GM12801 (cell line): ENCODE data around the gene SCN2B.

Experiments used
- CTCF ChIP-seq: IDR thresholded peaks from one replicate; pipeline ENCODE4 v1.5.1; 2011; ENCODE audit warnings: control low read depth; ENCODE audit not compliant: insufficient read length; ENCODE audit errors: extremely low read depth

The SCN2B gene

DNA sequence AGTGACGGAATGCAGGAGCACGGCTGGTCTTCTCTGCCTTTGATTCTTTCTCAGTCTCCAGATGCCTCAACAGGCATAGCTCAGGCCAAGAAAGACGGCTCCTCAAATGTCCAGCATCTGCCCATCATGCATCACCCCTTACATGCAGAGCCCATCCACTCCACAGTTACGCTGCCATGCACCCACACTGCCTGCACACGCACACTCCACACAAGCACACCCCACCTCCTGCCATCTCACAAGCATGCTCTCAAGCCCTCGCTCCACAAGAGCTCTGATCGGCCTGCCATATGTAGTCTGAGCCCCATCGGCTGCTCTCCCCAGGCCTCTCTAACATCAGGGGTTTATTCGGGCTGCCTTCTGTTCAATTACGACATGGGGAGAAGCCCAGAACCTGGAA lies 42.6 kb downstream of the SCN2B start:
- TF ChIP-seq CTCF: no peak

DNA sequence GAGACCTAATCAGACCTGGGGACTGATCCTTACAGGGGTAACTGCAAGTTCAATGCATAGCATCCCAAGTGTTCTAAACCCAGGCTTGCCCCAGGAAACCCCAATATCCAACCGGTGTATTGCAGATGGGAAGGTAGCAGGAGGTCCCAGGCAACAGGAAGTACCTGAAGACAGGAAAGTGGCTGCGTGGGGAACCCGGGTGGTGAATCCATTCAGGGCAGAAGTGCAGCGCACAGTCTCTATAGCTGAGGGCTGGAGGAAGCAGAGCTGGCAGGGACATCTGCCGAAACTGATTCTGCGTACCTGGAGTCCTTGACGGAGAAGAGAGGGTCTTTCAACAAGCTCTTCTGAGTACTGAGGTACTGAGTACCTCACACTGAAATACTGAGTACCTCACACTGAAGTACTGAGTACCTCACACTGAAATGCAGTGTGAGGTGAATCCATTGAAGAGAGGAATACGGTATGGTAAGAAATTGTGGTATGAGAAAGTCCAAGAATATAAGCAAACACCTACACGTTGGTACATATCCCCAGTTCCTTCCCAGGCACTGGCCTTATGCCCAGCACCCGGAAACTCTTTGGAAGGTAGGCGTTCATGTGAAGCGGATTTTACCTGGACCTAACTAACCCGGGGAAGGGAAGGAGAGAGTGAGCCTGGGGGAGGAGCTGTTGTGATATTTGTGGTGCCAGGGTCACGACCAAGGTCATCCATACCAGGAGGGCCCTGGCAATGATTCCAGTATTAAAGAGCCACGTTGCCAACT lies 43.9 kb downstream of the SCN2B start:
- no peak for TF ChIP-seq CTCF

DNA sequence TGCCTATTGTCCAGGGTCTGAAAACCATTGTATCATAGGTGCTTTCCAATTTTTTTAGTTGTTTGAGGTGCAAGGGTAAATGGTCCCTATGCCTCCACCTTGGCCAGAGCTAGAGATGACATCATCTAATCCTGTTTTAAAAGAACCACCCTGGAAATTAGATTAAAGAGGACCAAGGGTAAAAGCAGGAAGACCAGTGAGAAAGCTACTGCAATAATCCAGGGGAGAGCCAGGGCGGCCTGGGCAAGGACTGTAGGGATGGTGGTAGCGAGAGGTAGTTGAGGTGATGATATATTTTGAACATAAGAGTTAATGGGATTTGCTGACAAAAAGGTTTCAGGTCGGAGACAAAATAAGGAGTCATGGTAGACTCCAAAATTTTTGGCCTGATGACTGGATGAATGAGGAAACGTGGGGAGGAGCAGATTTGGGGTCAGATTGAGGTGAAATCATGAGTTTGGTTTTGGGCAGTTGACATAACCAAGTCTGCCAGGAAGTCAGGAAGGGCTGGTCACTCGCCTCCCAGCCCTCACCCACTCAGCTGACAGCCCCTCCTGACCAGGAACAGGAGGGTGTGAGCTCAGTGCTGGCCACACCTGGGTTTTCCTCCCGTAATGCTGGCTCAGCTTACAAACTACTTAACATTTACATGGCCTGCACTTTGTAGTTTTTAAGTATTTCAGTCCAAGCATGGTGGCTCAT lies 46.8 kb downstream of the SCN2B start:
- no peak for TF ChIP-seq CTCF

GRCh38 chr11:118128721-118129470 lies 47.5 kb downstream of the SCN2B start:
- no peak for TF ChIP-seq CTCF

- no peak for TF ChIP-seq CTCF
Observed at GRCh38 chr11:118128310-118128709, 48.1 kb downstream of the SCN2B start.

GRCh38 chr11:118126082-118126838 lies 50.2 kb downstream of the SCN2B start:
- no peak for TF ChIP-seq CTCF
